ENCODE measurements around the gene MYCBPAP. TPM values are rescaled to one million over a fixed set of nuclear protein-coding genes. Genes with fewer than 3 reads are reported as not detected.
A peak's percentile ranks its signal among the peaks of the same experiment; 100 is the strongest.
"Not testable (repeated sequence)": the region's sequence is repeated elsewhere in the genome, so short reads cannot be mapped to it uniquely, and the experiment has no call there.

The MYCBPAP gene
- total RNA-seq, 1 donor from 2014 or later: 0.20 TPM

DNA sequence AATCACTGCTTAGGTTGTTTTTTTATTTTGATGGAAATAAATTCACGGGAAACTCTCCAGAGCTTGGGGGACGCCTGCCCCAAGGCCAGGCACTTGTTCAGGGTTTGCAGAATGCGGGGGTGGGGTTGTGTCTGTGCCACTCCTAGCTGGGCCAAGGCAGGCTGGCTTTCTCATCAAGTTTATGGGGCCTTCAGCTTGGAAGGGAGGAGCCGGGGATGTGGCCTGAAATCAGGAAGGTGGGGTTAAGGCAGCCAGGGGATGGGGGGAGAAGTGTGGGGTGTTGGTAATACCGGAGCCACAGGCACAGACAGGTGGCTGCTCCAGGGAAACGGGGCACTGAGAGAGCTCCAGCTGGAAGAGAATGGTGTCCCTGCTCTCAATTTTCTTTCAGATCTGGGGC lies 37.8 kb upstream of the MYCBPAP start:
- DNase-seq (ENCODE audit: low read depth in 2 of 2): no peak

- DNase-seq (ENCODE audit: low read depth in 2 of 2): peak in 1 of 2 donors; percentile 77
These were observed 37.0 kb upstream of the MYCBPAP start for GRCh38 chr17:50471009-50471905.

DNA sequence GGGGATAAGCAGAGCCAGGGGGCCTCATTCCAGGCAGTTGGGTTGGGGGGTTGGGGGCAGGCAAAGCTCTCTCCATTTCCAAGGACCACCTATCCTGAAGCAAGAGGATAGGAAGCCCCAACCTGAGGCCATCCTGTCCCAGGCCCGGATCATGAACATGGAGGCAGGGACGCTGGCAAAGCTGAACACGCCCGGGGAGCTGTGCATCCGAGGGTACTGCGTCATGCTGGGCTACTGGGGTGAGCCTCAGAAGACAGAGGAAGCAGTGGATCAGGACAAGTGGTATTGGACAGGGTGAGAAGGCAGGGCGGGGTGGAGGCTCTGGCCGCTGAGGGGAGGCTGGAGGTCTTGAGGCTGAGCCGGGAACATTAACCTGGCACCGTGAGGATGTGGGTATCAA lies 36.0 kb upstream of the MYCBPAP start:
- DNase-seq (ENCODE audit: low read depth in 2 of 2): no peak

DNA sequence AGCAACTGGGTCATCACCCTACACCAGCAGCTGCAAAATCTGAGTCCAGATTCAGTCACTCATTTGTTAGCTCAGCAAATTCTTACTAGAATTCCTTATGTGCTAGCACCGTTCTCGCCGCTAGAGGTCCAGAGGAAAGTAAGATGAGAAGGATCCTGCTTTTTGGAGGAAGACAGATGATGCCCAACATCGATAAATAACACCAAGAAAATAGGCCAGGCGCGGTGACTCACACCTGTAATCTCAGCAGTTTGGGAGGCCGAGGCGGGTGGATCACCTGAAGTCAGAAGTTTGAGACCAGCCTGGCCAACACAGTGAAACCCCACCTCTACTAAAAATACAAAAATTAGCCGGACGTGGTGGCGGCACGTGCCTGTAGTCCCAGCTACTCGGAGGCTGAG lies 35.5 kb upstream of the MYCBPAP start:
- DNase-seq (ENCODE audit: low read depth in 2 of 2): not testable (repeated sequence)

DNA sequence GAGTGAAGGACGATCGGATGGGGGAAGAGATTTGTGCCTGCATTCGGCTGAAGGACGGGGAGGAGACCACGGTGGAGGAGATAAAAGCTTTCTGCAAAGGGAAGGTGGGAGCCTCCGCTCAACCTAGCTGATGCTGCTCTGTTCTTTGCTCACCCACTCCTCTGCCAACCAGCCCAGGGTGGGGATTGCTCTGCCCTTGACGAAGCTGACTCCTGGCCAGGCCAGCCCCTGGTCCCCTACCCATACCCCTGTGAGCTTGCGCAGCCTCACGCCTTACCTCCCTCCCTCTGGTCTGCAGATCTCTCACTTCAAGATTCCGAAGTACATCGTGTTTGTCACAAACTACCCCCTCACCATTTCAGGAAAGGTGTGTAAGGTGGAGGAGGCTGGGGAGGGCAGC lies 34.3 kb upstream of the MYCBPAP start:
- no peak for DNase-seq (ENCODE audit: low read depth in 2 of 2)

GRCh38 chr17:50474523-50474922 lies 33.7 kb upstream of the MYCBPAP start:
- DNase-seq (ENCODE audit: low read depth in 2 of 2): peak in 1 of 2 donors; percentile 47

DNA sequence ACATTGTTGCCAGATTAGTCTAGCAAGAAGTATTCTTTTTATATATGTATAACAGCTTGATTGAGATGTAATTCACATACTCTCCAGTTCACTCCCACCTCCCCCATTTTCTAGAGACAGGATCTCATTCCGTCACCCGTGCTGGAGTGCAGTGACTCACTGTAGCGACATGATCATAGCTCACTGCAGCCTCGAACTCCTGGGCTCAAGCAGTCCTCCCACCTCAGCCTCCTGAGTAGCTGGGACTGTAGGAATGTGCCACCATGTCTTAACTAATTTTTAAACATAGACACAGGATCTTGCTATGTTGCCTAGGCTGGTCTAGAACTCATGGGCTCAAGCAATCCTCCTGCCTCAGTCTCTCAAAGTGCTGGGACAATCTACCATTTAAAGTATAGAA lies 32.9 kb upstream of the MYCBPAP start:
- DNase-seq (ENCODE audit: low read depth in 2 of 2): no peak

GRCh38 chr17:50475775-50476544 lies 32.3 kb upstream of the MYCBPAP start:
- DNase-seq (ENCODE audit: low read depth in 2 of 2): not testable (repeated sequence)

- DNase-seq (ENCODE audit: low read depth in 2 of 2): no peak
These were observed 31.5 kb upstream of the MYCBPAP start for GRCh38 chr17:50476545-50477315.

- DNase-seq (ENCODE audit: low read depth in 2 of 2): no peak
These were observed 30.3 kb upstream of the MYCBPAP start for GRCh38 chr17:50477976-50478375.

- DNase-seq (ENCODE audit: low read depth in 2 of 2): peak; percentile 89 to 96
These were observed 29.6 kb upstream of the MYCBPAP start, which contains the start of gene RSAD1 for GRCh38 chr17:50478391-50479381. Gene RSAD1, plus strand, starts transcription at chr17:50478860. Its CDS starts 25 bp downstream, at chr17:50478885.

DNA sequence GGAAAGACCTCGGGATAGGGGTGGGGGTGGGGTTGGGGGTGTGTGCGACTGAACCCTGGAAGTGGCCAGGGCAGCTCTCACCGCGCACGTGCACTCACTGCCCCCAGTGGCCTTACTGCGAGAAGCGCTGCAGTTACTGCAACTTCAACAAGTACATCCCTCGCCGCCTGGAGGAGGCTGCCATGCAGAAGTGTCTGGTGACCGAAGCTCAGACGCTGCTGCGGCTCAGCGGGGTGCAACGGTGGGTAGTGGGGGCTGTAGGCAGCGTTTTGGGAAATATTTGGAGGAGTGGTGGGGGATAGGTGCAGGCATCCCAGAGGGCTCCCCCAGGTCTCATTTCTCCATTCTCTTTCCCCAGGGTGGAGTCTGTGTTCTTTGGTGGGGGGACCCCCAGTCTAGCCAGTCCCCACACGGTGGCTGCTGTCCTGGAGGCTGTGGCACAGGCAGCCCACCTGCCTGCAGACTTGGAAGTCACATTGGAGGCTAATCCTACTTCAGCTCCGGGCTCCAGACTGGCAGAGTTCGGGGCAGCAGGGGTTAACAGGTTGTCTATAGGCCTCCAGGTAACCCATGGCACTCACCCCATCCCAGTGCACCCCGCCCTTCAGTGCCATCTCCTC lies 28.6 kb upstream of the MYCBPAP start:
- DNase-seq (ENCODE audit: low read depth in 2 of 2): peak; percentile 80 to 85

- no peak for DNase-seq (ENCODE audit: low read depth in 2 of 2)
These were observed 28.0 kb upstream of the MYCBPAP start for GRCh38 chr17:50480142-50480764.

DNA sequence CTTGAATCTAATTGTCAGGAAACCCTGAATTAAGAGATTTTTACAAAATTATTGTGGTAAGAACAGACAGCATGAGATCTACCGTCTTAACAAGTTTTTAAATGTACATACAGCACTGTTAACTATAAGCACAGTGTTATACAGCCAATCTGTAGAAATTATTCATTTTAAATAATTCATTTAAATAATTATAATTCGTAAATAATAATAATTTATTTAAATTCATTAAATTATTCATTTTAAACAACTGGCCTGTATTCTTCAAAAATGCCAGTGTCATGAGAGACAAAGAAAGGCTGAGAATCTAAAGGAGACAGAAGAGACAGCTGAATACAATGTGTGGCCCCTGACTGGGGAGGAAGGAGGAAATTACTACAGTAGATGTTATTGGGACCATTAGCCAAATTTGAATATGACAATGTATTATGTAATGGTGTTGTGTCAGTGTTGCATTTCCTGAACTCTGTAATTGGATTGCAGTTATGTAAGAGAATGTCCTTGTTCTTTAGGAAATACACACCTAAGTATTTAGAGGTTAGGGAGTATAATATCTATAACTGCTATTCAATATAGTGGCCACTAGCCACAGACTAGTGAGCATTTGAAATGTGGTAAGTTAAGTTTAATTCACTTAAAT lies 27.3 kb upstream of the MYCBPAP start:
- peak in 1 of 2 donors; percentile 70 for DNase-seq (ENCODE audit: low read depth in 2 of 2)

DNA sequence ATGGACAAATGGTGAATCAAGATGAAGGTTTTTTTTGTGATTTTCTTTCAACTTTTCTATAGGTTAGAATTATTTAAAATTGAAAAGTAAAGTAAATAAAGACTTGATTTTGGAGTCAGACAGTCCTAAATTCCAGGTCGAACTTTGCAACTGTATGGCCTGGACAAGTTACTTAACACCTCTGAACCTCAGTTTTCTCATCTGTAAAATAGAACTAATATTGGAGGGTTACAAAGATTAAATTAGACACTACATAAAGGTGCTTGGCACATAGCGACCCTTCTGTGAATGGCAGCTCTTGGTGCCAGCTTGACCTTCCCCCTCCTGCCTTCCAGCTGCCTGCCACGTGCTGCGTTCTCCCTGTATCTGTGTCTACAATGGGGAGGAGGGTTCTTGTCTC lies 26.6 kb upstream of the MYCBPAP start:
- DNase-seq (ENCODE audit: low read depth in 2 of 2): no peak

DNA sequence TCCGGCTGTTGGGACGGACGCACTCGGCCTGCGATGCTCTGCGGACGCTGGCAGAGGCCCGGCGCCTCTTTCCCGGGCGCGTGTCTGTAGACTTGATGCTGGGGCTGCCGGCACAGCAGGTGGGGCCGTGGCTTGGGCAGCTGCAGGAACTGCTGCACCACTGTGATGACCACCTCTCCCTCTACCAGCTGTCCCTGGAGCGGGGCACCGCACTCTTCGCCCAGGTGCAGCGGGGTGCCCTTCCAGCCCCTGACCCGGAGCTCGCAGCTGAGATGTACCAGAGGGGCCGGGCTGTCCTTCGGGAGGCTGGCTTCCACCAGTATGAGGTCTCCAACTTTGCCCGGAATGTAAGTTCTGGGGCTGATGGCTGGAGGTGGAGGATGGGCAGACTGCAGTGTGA lies 26.1 kb upstream of the MYCBPAP start:
- DNase-seq (ENCODE audit: low read depth in 2 of 2): no peak

- peak; percentile 97 to 98 for DNase-seq (ENCODE audit: low read depth in 2 of 2)
These were observed 25.7 kb upstream of the MYCBPAP start for GRCh38 chr17:50482516-50482915.

GRCh38 chr17:50483266-50483665 lies 25.0 kb upstream of the MYCBPAP start:
- DNase-seq (ENCODE audit: low read depth in 2 of 2): no peak
